Measurements from ENCODE around the gene DSCAML1.

DSCAML1 gene

DNA sequence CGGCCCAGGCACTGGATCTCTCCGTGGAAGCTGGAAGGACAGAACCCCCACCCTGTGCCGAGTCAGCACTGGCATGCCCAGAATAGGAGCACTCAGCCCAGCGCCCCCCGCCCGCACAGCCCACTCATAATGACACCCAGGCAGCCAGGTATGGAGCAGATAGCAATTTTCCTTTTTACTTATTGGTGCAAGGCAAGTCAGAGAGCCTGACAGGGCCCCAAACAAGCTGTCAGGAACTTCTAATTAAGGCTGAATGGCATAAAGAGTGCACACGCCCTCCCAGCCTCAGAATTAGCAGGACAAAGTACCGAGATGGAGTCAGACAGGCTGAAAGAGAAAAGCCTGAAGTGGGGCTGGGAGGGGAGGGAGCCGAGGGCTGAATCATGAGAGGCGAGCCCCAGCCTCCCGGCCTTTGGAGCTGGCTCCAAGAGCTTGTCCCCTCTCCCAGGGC is 76.9 kb downstream of the DSCAML1 start:
- peak in 1 of 14 donors; percentile 65 for DNase-seq

DNA sequence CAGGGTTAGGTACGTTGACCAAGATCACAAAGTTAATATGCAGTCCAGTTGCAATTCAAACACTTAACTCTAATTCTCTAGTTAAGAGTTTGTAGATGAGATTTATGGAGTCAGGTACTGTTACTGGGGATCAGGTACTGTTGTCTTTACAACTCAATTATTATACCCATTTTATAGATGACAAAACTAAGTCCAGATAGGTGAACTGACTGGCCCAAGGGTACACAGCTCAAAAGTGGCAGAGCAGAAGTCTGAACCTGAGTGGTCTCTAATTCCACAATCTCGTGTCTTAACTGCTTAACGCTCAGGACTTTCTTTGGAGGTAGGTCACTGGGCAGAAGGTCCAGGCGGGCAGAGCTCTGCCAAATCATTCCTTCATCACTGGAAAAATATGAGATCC is 77.5 kb downstream of the DSCAML1 start:
- no peak for DNase-seq

DNA sequence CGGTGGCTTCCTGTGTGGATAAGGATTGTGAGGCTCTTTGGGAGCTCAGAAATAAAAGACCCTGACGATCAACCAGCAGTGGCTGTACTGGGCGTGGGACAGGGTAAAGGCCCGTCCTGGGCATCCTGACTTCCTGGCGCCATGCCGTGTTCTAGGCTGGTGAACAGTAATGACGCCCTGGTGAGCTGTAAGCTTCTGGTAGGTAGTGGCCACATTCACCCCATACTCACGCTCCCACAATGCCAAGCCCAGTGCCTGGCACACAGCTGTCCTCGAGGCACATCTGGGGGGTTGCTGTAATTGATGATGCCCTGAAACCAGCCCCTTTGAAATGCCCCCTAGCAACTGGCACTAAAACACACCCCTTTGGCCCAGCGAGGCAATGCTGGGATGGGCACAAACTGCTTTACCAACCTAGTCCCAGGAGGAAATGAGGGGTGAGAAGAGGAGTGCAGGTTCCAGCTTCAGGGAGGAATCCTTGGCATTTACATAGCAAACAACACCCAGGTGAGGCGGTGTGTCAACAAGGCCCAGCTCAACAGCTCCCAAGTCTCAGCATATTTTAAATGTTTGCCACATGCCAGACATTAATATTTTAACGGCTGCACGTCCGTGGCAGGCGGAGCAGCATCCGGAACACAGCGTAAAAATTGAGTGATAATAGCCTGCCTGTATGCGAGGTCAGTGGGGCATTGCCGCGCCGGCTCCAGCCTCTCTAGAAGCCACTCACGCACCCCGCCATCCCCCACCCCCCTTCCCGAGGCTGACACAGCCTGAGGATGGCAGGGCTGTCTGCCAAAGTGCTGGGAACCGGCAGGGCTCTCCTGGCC is 79.3 kb downstream of the DSCAML1 start:
- DNase-seq = peak in 12 of 14 donors; percentile 10 to 87 (median 74)

DNA sequence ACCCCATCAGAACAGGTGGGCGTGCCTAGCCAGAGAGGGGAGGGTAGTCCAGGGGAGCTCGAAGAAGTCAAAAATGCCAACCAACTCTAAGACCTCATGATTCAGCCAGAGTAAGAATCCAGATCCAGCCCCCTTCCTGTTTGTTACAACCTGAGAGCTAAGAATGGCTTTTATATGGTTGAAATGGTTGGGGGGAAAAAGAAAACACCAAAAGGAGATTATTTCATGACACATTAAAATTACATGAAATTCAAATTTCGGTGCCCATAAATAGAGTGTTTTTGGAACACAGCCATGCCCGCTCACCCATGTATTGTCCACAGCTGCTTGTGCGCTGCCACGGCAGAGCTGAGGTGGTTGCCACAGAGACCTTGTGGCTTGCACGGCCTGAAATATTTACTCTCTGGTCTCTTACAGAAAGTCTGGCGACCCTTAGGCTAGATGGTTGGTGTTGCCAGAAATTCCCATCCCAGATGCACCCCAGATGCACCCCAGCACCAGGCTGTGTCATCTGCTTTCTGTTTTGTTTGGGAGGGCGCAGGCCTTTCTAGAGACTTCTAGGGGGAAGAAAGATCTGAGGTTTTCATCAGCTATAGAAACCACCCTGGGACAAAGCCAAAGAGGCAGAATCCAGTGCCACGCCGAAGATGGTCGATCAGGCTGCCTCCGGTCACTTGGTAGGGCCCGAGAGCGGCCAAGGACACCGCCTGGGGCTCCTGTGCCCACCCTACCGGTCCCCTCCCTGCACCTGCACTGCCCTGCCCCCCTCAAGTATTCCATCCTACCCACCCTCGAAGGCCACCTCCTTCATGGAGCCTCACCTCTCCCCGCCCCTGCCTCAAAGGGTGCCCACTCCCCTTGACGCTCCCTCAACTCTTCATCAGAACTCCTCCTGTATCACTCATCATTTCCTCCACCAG is 80.2 kb downstream of the DSCAML1 start:
- DNase-seq = no peak

DNA sequence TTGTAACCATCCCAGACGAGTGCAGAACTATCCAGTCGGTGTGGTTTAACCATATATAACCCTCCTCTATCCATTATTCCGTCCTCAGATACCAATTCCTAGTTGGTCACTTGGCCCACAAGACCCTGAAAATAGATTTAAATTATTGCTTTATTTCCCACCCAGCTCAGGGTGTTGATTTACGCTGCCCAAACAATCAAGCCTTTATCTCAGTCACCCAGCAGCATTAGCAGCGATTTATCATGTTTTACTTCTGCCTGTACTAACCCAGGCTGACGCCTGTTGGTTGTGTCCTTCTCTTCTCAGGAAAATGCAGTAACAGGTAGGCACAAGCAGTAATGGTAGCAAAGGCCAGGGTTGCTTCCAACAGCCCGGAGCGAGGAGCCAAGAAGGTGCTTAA is 81.2 kb downstream of the DSCAML1 start:
- peak in 2 of 14 donors; percentile 28 to 46 for DNase-seq

DNA sequence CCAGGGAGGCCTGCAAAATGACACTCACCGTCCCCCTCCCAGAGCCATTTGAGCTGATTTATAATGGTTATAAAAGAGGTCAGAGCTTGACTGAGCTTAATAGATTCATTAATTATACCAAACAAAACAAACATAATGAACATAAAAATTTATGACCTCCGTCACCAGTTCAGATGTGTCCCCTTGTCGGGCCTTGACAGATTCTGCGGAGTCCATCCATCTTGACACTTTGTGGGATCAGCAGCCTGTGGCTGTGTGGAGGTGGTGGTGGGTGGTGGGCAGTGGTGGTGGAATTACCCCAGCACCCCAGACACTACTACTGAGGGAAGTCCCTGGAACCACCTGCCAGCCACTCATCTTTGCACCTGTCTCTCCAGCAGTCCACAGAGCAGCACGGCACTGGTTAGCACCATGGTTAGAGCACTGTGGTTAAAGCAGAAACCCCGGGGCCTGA is 83.5 kb downstream of the DSCAML1 start:
- DNase-seq = no peak

DNA sequence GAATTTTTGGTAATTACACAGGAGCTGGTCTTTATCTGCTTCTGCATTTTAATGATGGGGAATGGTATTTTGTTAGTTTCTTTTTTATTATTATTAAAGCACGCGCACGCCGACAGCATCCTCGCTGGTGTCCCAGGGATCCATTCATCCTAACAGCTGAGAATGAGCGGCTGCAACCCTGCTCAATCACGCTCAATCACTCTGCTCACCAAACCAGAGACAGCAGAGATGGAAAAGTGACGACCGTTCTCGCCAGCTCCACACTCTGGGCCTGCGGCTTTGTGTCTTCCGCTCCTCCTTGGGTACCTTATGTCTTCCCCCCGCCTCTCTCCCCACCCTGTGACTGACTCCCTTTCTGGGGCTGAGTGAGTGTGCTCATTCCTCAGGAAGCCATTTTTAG is 84.5 kb downstream of the DSCAML1 start:
- no peak for DNase-seq

DNA sequence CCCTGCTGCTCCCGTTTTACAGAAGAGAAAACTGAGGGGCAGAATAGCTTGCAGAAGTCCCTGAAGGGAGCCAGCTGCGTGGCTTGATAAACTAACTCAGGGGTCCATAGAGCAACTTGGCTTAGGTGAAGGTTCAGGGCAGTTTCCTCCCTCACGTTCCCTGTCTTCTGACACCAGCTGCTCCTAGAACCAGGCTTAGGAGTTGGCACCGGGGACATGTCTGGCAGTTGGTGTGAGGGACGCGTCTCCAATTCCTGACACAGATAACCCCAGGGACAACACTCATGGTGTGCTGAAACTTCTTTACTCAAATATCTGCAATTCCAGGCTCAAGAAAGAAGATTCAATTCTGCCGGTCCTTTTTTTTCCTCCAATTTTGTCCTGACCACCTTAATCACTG is 85.7 kb downstream of the DSCAML1 start:
- no peak for DNase-seq

DNA sequence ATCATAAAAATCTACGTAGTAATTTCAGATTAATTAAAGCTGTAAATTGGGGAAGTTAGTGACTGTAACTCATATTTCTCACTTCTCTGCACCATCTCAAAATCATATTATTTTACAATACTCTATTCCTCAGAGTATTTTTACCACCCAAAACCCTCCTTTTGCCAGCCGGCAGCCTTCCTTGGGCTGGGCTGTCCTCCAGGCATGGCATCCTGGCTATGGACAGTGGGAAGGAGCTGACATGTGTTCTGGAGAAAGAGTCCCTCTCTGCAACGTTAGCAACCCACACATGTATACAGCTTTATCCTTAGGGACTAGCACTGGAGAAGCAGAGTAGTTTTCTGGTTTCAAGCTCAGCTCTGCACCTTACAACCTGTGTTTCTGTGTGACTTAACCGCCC is 86.8 kb downstream of the DSCAML1 start:
- no peak for DNase-seq

DNA sequence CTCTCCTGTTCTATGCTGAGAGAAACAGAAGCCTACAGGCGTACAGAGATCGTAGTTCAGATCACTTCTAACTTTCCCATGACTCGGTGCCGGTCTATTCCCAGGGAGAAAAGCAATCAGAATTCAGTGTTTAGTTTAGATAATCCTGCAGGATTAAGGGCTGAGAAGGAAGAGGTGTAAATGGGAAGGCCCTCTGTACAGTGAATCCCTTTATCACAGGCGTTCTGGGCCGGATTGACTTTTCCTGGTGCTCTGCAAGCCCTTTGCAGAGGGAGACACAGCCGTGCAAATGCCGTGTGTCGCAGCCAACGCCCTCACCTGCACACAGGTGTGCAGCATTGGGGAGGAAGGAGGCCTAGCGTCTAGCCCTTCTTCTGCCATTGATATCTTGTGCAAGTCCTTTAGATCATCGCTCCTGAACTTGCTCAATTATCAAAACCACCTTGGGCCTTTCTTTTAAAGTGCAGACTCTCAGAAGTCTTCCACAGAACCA is 90.6 kb downstream of the DSCAML1 start:
- no peak for DNase-seq

DNA sequence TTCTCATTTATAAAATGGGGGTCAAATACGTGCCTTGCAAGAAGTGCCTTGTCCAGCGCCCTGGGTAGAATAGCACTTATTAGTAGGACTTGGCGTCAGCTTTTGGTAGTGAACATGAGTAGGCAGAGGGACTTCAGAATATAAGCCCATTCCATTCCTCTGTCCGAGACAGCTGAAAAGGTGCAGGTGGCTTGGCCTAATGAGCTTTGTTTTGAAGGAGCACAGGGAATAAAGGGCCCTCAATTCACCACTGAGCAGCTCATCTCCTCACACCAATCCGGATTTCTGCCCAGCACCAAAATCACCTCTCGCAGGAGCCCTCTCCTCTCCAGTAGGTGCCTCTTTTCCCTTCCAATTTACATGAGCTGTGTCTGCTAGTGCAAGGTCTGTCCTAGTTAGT is 91.2 kb downstream of the DSCAML1 start:
- DNase-seq = no peak

DNA sequence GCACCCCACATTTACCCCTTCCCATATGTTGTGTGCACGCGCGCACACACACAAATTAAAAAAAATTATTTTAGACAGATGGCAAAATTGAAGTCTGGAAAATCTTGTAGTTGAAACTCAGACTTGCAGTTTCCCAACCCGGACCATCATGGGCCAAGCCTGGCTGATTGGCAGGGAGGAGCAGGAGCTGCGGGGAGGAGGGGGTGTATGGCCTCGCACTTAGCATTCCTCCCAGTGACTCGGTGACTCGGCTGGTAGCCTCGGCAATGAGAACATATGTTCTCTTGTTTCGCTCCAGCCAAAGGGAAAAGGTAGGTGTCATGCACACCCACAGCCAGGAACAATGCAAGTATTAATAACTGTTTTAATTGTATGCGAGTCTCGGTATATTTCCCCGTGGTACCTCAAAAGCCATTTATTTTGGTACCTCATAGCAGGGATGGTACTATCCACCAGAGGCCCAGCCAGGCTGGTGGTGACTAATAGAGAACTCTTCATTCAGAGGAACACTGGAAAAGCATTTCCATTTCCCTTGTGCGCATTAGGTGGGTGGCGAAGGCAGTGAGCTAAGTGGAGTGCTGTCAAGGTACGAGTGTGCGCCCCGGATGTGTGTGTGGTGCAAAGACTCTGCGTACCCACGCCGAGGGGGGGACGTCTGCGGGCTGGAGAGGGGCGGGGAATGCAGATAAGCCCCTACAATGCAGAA is 92.5 kb downstream of the DSCAML1 start:
- peak in 1 of 14 donors; percentile 22 for DNase-seq

DNA sequence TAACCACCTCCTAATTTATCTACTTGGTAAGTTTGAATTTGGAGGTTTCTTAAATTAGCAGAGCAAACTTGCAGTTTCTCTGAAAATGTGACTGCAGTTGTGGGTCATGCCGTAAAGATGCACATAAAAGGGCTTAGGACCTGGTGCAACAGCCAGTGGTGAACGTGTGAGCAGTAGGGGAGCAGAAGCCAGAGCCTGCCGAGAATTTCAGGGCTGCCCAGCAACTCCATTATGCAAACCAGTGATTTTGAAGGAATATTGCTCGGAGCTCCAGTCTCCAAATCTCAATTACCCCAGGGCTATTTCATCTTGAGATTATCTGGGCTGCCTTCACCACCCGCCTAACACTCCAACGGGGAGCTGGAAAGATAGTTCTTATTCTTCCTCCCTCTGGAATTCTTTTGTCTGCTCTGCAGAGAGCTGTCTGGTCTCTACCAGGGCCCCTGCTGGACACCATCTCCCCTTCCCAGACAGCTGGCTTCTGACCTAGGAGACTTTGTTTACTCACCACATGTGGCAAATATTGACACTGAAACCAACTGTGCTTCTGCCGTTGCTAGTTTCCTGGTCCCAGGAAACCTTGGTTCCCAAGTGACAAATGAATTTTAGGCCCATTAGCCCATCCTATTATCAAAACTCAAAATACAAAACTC is 93.9 kb downstream of the DSCAML1 start:
- DNase-seq = peak in 1 of 14 donors; percentile 28

DNA sequence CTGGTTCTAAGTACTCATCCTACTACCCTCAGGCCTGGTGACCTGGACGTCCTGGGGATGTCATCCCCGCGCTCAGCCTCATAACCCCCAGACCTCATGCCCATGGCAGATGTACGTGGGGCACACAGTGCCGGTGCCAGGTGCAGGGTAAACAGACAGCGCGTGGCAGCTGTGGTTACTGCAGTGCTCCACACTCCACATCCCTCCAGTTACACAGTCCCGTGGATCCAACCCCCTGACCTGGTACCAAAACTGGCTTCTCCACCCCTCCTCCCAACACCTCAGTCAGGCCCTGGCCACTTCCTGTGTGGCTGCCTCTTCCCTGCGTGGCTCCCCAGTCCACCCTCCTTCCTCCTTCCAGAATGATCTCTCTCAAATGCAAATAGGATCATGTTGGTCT is 95.2 kb downstream of the DSCAML1 start:
- peak in 1 of 14 donors; percentile 31 for DNase-seq

DNA sequence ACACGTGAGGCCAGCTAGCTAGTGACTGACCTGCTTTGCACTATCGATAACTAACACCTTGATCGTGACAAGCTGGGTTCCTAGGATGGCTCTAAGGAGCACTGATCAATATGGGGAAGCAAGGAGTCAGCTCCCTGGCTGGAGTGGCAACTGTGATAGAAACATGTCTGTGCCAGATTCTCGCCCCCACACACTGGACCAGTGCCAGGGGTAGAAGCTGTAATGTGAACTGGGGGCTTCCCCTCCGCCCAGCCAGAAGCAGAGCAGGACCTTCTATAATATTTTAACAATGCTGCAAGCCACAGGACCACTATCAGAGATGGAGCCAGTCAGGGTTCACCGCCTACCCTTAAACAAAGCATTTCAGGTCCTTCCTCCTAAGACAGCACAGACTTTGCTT is 96.5 kb downstream of the DSCAML1 start:
- DNase-seq = no peak

DNA sequence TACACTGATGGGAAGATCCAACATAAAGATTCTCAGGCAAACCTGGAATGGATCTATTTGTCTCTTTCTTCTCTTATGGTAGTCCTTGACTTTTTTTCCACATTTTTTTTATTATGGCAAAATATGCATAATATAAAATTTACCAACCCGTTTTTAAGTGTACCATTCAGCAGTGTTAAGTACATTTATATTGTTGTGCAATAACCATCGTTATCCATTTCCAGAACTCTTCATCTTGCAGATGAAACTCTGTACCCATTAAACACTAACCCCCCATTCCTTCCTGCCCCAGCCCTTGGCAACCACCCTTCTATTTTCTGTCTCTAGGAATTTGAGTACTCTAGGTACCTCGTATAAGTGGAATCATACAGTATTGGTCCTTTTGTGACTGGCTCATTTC is 99.7 kb downstream of the DSCAML1 start:
- DNase-seq = no peak

DNA sequence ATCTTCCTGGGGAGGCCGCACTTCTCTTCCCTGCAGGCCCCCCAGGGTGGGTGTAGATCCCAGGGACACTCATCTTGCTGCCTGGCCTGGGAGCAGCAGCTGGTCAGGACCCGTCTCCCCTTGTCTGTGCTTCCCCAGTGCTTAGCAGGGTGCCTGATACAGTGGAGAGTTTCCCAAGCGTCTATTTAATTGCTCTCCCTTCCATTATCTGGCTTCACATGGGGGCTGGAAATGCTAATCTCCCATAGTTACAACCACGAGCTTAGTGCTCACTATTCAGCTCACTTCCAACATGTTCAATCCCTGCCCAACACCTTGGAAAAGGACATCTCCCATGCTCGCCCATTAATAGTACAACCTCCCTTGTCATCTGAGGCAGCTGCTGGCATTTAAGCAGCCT is 100.5 kb downstream of the DSCAML1 start:
- DNase-seq = no peak

DNA sequence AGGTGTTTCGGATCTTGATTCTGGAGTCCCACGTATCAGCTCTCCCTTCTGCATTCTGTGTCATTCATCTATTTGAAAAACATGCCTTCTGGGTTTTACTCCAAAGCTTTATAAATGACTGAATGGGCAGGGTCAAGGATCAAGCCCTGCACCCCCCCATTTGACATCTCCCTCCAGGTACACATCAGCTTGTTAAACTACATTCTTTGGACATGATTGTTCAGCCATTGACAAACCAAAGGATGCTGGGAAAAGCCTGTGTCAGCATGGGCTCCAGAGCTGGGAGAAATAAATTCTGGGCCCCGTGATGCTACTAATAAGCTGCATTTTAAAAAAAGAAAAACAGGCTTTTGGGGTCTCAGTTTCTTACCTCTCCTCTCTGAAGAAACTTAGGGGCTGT is 103.7 kb downstream of the DSCAML1 start:
- no peak for DNase-seq

DNA sequence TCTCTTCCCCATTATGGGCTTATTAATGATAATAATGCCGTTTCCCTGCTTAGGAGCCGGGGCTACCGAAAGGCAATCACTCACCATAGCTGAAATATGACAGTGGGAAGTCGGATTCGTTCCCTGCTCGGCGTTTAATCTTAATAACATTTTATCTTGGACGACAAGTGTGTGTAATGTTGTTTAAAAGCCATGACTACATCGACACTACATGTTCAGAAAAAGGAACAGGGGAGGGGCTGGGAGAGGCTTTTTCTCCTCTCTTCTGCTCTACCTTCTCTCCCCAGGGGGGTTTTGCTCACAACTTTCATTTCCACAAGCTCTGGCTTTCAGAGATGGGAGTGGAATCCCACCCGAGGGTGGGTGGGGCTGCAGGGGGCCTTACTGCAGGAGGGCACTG is 105.5 kb downstream of the DSCAML1 start:
- DNase-seq = no peak

DNA sequence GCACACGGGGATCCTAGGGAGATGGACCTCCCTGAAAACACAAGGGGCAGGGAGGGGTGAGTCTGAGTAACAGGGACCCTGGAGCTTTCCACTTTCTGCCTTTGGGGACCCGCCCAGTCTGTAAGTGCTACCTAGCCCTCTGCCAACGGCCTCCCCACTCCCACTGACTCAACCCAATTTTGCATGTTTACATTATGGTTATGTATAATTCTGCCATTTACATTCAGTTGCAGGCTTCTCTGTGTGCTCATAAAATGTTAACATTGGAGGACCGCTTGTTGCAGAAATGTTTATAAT is 105.8 kb downstream of the DSCAML1 start:
- no peak for DNase-seq

DNA sequence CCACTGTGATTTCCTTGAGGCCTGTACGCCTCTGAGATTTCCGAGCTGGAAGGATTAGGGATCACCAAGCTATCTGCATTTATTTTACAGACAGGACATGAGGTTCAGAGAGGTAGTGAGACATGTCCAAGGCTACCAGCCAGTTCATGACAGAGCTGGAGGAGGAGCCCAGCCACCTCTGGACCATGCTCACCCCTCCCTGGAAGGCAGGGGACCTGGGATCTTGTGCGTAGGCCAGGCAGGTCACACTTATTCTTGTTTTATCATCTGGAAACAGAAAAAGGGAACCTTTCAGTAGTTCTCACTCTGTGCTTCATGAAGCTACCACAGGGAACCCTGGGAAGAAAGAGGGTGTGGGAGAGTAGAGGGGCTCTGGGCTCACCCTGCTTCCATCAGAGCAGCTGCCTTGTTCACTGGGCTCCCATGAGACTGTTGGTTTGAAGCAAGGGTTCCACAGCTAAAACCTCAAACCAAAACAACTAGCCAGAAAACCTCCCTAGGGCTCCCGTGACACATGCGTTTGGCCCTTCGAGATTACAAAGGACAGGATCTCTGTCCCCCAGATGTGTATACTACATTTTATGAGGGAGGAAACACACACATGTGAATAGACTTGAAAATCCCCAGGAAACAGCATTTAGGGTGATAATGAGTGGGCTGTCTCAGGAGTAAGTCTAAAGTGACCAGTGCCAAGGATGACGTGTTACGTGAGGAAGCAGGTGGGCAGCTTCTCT is 106.4 kb downstream of the DSCAML1 start:
- DNase-seq = no peak

Data from C1 segment of cervical spinal cord (tissue), 14 donors.